GM23248 (cell line): Measurements from ENCODE around the gene SMC4.

Source experiments
- EZH2 ChIP-seq: fragments of 200-600 bp; sonication (generic); IDR thresholded peaks from 2 replicates; pipeline ENCODE4 v1.6.1; 2018; ENCODE audit warnings: antibody characterized with exemption, mild to moderate bottlenecking; ENCODE audit not compliant: insufficient read depth, poor library complexity, severe bottlenecking
- EZH2phosphoT487 ChIP-seq: fragments of 200-600 bp; sonication (generic); IDR thresholded peaks from 2 replicates; pipeline ENCODE4 v1.6.1; 2018; ENCODE audit warnings: antibody characterized with exemption, moderate library complexity, mild to moderate bottlenecking, low read depth; ENCODE audit not compliant: insufficient read depth

- no peak for TF ChIP-seq EZH2phosphoT487
- no peak for TF ChIP-seq EZH2
These were observed 28.2 kb upstream of the SMC4 start for GRCh38 chr3:160370987-160371857.
